ENCODE measurements around the gene GPR87.

DNA sequence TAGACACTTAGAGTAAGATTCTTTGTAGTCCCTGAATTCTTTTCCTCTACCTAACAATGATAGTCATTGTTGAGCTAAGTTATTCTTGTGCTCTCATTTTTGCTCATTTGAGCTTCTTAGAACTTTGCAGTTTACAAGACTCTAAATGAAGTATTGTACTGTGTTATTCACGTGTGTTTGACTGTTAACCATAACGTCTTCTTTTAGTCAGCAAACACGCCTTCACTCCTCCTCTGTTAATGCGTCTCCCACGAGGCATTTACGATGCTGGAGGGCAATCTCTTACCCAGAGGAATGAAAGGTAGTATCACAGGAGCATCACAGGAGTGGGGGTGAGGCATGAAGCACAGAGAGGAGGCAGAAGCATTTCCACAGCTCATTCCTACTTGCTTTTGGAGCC lies 23.5 kb downstream of the GPR87 start:
- TF ChIP-seq, protein P1, sequence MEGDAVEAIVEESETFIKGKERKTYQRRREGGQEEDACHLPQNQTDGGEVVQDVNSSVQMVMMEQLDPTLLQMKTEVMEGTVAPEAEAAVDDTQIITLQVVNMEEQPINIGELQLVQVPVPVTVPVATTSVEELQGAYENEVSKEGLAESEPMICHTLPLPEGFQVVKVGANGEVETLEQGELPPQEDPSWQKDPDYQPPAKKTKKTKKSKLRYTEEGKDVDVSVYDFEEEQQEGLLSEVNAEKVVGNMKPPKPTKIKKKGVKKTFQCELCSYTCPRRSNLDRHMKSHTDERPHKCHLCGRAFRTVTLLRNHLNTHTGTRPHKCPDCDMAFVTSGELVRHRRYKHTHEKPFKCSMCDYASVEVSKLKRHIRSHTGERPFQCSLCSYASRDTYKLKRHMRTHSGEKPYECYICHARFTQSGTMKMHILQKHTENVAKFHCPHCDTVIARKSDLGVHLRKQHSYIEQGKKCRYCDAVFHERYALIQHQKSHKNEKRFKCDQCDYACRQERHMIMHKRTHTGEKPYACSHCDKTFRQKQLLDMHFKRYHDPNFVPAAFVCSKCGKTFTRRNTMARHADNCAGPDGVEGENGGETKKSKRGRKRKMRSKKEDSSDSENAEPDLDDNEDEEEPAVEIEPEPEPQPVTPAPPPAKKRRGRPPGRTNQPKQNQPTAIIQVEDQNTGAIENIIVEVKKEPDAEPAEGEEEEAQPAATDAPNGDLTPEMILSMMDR (conservative IDR thresholded peaks at IDR 0.05 in 1 of 2, IDR thresholded peaks at IDR 0.05 in 1 of 2; ENCODE audit: extremely low read depth in 1 of 2, insufficient read depth in 1 of 2, low read depth in 1 of 2, low read length in 2 of 2): no peak
- TF ChIP-seq EZH2 (IDR thresholded peaks at IDR 0.05; ENCODE audit: borderline replicate concordance, low read length): no peak

All from mammary epithelial cell (primary cell).